Measurements from ENCODE around the gene SQSTM1.

Gene SQSTM1

DNA sequence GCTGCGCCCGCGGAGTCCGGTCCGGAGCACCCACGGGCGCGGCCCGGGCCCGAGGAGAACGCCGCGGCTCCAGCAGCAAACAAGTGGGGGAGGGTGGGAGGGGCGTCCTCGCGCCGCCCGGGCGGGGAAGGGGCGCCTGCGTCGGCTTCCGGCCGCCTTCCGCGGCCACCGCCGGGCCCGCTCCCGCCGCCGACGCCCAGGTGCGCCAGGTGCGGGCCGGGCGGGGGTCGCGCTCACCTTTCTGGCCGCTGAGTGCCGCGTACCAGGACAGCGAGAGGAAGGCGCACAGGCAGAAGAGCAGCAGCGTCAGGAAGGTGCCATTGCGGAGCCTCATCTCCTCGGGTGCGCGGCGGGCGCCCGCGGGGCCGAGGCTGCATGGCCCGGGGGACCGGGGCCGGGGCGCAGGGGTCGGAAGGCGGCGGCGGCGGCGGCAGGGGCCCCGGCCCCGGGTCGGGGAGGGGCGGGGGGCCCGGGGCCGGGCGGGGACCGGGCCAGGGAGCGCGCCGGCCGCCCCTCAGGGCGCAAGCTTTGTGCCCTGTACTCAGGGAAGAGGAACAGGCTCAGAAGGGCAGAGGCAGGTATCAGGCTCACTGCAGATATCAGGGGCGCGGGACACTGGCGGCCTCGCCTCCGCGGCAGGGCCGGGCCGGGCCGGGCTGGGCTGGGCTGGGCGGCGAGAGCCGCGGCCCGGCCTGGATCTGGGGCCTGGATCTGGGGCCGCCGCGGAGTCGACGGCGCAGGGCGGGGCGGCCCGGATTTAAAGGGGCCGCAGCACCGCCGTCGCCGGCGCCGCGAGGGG is 14.3 kb upstream of the SQSTM1 start, which contains the start of gene MGAT4B:
Gene MGAT4B (minus strand): TSS at position 617 of the 799 bp plus-strand sequence. CDS start 283 bp downstream, at position 334.
- DNase-seq = peak in 1 of 2 experiments; percentile 61

DNA sequence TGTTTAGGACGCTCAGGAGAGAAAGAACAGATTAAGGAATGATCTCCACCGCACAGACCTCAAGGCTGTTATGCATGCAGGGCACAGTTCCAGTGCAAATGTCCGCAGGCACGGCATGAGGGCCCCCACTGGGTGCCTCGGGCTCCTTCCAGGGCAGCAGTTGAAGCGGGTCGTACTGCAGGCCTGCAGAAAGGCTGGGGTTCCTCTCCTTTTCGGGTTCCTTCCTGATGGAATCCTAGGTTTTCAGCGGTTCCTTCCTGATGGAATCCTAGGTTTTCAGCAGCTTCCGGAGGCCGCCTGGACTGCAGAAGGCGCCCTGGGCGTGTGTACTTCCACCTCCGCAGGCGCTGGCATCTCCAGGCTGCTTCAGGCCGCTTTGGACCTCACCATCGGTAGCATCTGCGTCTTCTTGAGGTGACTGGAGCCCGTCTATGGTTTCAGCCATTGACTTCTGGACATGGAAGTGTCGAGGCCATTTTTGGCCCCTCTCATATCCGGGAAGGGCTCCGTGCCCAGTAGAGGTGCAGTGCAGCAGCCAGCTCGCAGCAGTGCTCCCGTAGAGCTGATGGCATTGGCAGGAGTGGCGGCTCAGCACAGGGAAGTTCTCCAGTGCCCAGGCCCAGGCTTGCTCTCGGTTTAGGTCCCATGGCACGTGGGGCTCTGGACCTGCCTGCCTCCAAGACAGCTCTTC is 8.4 kb upstream of the SQSTM1 start:
- no peak for DNase-seq

- no peak for DNase-seq
These were observed 7.6 kb upstream of the SQSTM1 start for GRCh38 chr5:179812997-179813607.

- no peak for DNase-seq
These were observed 6.6 kb upstream of the SQSTM1 start for GRCh38 chr5:179814090-179814489.

- no peak for DNase-seq
These were observed 5.0 kb upstream of the SQSTM1 start for GRCh38 chr5:179815491-179816249.

- DNase-seq = no peak
These were observed 4.3 kb upstream of the SQSTM1 start for GRCh38 chr5:179816401-179816795.

GRCh38 chr5:179816796-179817469 is 3.8 kb upstream of the SQSTM1 start:
- no peak for DNase-seq

- no peak for DNase-seq
These were observed 3.2 kb upstream of the SQSTM1 start for GRCh38 chr5:179817470-179817840.

DNA sequence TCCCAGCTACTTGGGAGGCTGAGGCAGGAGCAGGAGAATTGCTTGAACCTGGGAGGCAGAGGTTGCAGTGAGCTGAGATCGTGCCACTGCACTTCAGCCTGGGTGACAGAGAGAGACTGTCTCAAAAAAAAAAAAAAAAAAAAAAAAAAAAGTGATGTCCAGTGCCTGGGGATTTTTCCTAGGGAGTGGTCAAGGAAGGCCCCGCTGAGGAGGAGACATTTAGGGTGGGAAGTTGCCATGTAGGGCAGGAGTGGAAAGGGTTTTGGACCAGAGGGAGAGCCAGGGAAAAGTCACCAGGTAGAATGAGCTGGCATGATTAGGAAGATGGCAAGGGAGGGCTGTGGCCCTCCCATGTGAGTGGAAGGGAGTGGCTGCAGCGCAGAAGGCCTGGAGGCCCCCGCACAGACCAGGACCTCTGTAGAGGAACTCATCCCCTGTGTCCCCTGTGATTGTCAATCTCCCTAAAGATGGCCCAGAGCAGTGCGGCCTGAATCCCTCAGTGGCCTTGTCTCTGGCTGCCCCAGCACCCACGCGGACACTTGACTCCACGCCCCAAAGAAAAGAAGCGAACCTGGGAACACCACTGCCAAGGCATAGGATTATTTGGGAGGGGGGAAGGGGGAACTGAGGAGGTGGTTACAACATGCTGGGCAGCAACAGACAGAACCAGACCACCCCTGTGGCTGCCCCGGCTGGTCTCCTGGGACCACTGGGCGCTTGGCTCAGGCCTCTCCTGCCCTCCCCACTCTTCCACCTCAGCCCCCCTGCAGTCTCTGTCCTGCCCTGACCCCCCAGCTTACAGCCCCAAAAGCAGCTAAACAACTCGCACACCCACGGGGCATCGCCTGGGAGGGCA is 2.6 kb upstream of the SQSTM1 start:
- DNase-seq = no peak

- DNase-seq = peak; percentile 89 to 92
These were observed 1.9 kb upstream of the SQSTM1 start for GRCh38 chr5:179818746-179819295.

DNA sequence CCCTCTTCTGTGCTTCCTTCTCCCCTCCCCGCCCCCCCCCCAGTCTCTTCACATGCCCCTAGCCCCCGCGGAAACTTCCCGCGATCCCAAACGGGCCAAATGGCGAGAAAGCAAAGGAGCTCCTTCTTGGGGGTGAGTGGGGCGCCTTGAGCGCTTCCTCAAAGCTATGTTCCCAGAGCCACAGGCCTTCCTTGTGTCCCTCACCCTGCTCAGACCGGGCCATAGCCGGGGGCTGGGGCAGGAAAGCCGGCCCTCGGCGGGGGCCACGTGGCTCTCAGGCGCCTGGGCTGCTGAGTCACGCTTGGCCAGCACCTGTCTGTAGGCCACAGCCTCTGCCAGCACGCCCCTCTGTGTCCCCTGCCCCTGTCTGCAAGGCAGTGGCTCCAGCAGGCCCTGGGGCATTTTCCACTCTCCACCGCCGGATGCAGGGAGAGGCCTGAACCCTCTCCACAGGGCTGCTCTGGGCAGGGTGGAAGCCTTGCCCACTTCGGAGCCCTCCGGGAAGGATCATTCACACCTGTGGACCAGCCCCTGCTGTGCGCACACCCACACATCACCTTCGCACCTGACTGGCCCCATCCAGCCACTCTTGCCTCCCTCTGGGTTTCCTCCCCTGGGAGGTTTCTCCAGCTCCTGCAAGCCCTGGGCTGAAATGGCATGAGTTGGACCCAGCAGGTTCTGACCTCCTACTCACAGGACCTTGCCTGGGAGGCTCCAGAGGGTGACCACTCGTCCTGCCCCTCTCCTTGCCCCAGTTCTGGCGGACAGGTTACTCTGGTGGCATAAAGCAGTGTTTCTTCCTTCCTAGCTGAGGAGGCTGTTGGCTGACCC is 1.2 kb upstream of the SQSTM1 start:
- peak in 1 of 2 experiments; percentile 62 for DNase-seq

- no peak for DNase-seq
These were observed 600 bp upstream of the SQSTM1 start for GRCh38 chr5:179820127-179820482.

GRCh38 chr5:179821298-179822058 is 773 bp downstream of the SQSTM1 start:
- DNase-seq = peak; percentile 76 to 92

- no peak for DNase-seq
These were observed 1.3 kb downstream of the SQSTM1 start for GRCh38 chr5:179822059-179822432.

DNA sequence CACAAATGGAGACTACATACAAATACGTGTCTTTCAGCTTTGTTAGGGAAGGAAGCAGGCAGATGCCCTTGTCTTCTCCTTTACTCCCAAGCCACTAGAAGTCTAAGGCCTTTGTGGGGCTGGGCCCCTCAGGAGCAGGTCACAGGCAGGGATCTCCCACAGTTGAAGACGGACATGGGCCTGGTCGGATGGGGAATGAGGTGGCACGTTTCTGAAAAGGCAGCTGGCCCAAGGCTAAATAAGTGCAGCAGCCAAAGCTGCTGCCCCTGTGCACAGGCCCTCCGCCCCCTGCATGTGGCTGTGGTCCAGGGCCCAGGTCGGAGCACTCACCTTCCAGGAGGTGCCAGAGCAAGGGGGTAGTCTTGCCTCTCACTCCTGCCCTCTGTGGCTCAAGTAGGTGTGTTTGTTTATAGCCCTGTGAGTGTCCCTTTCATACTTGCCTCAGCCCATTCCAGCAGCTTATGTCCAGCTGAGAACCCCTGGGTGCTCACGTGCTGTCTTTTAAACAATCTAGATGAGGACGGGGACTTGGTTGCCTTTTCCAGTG is 1.8 kb downstream of the SQSTM1 start:
- DNase-seq = no peak

DNA sequence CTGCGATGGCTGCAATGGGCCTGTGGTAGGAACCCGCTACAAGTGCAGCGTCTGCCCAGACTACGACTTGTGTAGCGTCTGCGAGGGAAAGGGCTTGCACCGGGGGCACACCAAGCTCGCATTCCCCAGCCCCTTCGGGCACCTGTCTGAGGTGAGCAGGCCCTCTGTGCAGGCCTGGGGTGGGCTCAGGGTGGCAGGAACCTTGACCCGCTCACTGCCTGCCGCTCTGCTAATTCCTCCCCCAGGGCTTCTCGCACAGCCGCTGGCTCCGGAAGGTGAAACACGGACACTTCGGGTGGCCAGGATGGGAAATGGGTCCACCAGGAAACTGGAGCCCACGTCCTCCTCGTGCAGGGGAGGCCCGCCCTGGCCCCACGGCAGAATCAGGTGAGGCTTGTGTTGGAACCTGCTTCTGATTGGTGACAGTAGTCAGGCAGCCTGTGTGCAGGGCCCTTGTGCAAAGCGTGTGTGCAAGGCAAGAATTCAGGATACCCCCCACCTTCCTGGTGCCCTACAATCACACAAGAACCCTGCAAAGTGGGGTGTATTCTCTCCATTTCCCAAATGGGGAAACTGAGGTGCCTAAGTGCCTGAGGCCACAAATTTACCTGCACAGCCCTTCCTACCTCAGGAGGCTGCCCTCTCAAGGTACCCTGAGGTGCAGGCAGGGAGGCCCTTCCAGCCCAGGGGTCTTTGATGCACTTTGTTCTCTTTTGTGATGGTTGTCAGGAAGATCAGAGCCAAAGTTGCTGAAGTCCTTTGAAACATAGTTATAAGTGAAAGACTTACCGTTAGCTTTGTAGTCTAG is 3.4 kb downstream of the SQSTM1 start:
- DNase-seq = no peak

DNA sequence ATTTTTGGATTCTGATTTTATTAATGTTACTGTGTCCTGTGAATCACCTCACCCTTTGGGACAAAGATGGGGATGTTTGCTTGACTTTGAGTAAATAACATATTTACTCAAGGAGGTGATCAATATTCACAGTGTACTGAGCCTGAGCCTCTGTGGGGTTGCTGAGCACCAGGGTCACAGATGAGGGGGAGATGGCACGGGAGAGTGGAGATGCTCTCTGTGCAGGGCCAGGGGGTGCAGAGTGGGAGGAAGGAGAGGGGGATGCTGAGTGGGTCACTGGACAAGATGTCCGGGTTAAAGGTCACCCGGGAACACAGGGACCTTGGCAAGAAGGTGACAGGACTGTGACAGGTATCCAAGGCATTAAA is 4.0 kb downstream of the SQSTM1 start:
- DNase-seq = no peak

- peak in 1 of 2 experiments; percentile 27 for DNase-seq
These were observed 5.0 kb downstream of the SQSTM1 start for GRCh38 chr5:179825655-179826182.
